Right kidney (tissue), 1 donor: Measurements from ENCODE around the gene EXOC3.
"Not testable (repeated sequence)": the region's sequence is repeated elsewhere in the genome, so short reads cannot be mapped to it uniquely, and the experiment has no call there.

Source experiments
- DNase-seq: peaks from one replicate; pipeline ENCODE4 v3.0.0-alpha.2; 2016

EXOC3 gene

GRCh38 chr5:504326-505154 is 61.6 kb downstream of the EXOC3 start:
- no peak for DNase-seq

- no peak for DNase-seq
Observed at GRCh38 chr5:505951-506525, 63.1 kb downstream of the EXOC3 start.

- DNase-seq, result not testable (repeated sequence)
Observed at GRCh38 chr5:507986-508575, 65.1 kb downstream of the EXOC3 start.

GRCh38 chr5:509611-510185 is 66.7 kb downstream of the EXOC3 start:
- DNase-seq, result no peak

GRCh38 chr5:510521-510920 is 67.5 kb downstream of the EXOC3 start:
- DNase-seq, result no peak

- DNase-seq, result no peak
Observed at GRCh38 chr5:511476-511875, 68.5 kb downstream of the EXOC3 start.

GRCh38 chr5:513216-514100 is 70.5 kb downstream of the EXOC3 start:
- DNase-seq, result no peak

GRCh38 chr5:514101-514485 is 71.1 kb downstream of the EXOC3 start:
- DNase-seq, result no peak

- DNase-seq, result no peak
Observed at GRCh38 chr5:514673-515072, 71.7 kb downstream of the EXOC3 start.

- DNase-seq, result no peak
Observed at GRCh38 chr5:515273-515836, 72.4 kb downstream of the EXOC3 start.

GRCh38 chr5:516338-516925 is 73.5 kb downstream of the EXOC3 start:
- no peak for DNase-seq
